SW480 (cell line): ENCODE data around the gene DAP3.
"Not testable (repeated sequence)": the region's sequence is repeated elsewhere in the genome, so short reads cannot be mapped to it uniquely, and the experiment has no call there.

Source experiments
- DNase-seq: peaks from one replicate; pipeline ENCODE4 v3.0.0-alpha.2; 2016; ENCODE audit warnings: low spot score

The DAP3 gene

GRCh38 chr1:155718524-155719115, 29.7 kb downstream of the DAP3 start:
- not testable (repeated sequence) for DNase-seq

- DNase-seq, result no peak
Measured at GRCh38 chr1:155719703-155720102, 30.8 kb downstream of the DAP3 start.

- no peak for DNase-seq
Measured at GRCh38 chr1:155725142-155725541, 36.3 kb downstream of the DAP3 start.

GRCh38 chr1:155729031-155729898, 40.4 kb downstream of the DAP3 start:
- DNase-seq, result peak; percentile 49

- DNase-seq, result no peak
Measured at GRCh38 chr1:155740995-155741394, 52.1 kb downstream of the DAP3 start.

- DNase-seq, result no peak
Measured at GRCh38 chr1:155741908-155742307, 53.0 kb downstream of the DAP3 start.

- DNase-seq, result no peak
Measured at GRCh38 chr1:155744711-155745283, 55.9 kb downstream of the DAP3 start.

GRCh38 chr1:155745284-155746228, 56.7 kb downstream of the DAP3 start:
- peak; percentile 96 for DNase-seq

GRCh38 chr1:155747586-155747985, 58.7 kb downstream of the DAP3 start:
- not testable (repeated sequence) for DNase-seq

GRCh38 chr1:155748141-155748540, 59.2 kb downstream of the DAP3 start:
- DNase-seq, result not testable (repeated sequence)

- DNase-seq, result not testable (repeated sequence)
Measured at GRCh38 chr1:155759017-155759416, 70.1 kb downstream of the DAP3 start.

GRCh38 chr1:155759966-155760630, 71.2 kb downstream of the DAP3 start:
- DNase-seq, result no peak

- DNase-seq, result no peak
Measured at GRCh38 chr1:155760751-155761475, 72.0 kb downstream of the DAP3 start.

GRCh38 chr1:155761736-155762405, 73.0 kb downstream of the DAP3 start:
- DNase-seq, result no peak

GRCh38 chr1:155763090-155763815, 74.4 kb downstream of the DAP3 start:
- DNase-seq, result not testable (repeated sequence)

- DNase-seq, result not testable (repeated sequence)
Measured at GRCh38 chr1:155763989-155764388, 75.1 kb downstream of the DAP3 start.

GRCh38 chr1:155767399-155767989, 78.6 kb downstream of the DAP3 start:
- DNase-seq, result not testable (repeated sequence)

- no peak for DNase-seq
Measured at GRCh38 chr1:155769257-155769656, 80.4 kb downstream of the DAP3 start.

- no peak for DNase-seq
Measured at GRCh38 chr1:155773221-155773620, 84.3 kb downstream of the DAP3 start.
